HepG2 (cell line): ENCODE measurements around the gene PHTF2. TPM values are rescaled to one million over a fixed set of nuclear protein-coding genes. Genes with fewer than 3 reads are reported as not detected.

ENCODE experiments used
- ATAC-seq: fragments of 200-7000 bp; cut with Tn5 transposase; 3 replicates; pipeline ENCODE4 v1.9.1; 2020; ENCODE audit warnings: mild to moderate bottlenecking, moderate library complexity
- BruUV-seq: library from RNA; stranded (reverse); fragments of 400-500 nt; replicated peaks from 2 replicates; lab custom pipeline; 2021; lab: Mats Ljungman, UMichigan
- CTCF ChIA-PET: fragments of 300-600 bp; formaldehyde crosslinking; extraction: SDS; loops from one replicate; lab custom pipeline; 2021; ENCODE audit warnings: low total read pairs, inconsistent platforms, low intra/inter-chr PET ratio; lab: Yijun Ruan, JAX
- POLR2A ChIA-PET: fragments of 350-600 bp; sonication (Branson Sonifier 250); formaldehyde crosslinking; loops from one replicate; lab custom pipeline; 2020; ENCODE audit warnings: antibody characterized with exemption, inconsistent platforms; lab: Yijun Ruan, JAX
- DNase-seq: peaks from one replicate; pipeline ENCODE4 v3.0.0-alpha.2; 2015; ENCODE audit warnings: low spot score
- FAIRE-seq: peaks from 3 replicates; lab custom pipeline; 2011; peaks lifted over from hg19 to GRCh38; lab: Jason Lieb, UNC
- H2AFZ ChIP-seq: one replicate; pipeline ENCODE4 v1.6.1; 2011; ENCODE audit warnings: low read length, inconsistent platforms
- H3K27ac ChIP-seq: fragments of 300-600 bp; 3 replicates; pipeline ENCODE4 v1.8.0; 2011; ENCODE audit warnings: mixed run types, mild to moderate bottlenecking, mixed read lengths, low read length, inconsistent platforms; ENCODE audit not compliant: insufficient read depth; ENCODE audit errors: extremely low read length
- H3K27me3 ChIP-seq, 2 experiments: fragments of 200-600 bp in 1 of 2; 2 replicates in 1 of 2; 3 replicates in 1 of 2; pipeline versions ENCODE4 v1.6.0 to v1.8.0; 2011; ENCODE audit warnings: low read length in 2 of 2, mild to moderate bottlenecking in 2 of 2, moderate library complexity in 2 of 2, inconsistent platforms in 1 of 2; ENCODE audit not compliant: insufficient read depth in 2 of 2, control insufficient read depth in 1 of 2
- H3K36me3 ChIP-seq, 2 experiments: fragments of 200-600 bp in 1 of 2; replicated peaks in 1 of 2; 2 replicates in 1 of 2; 3 replicates in 1 of 2; pipeline versions ENCODE4 v1.5.1 to v1.8.0; 2011; ENCODE audit warnings: low read length in 2 of 2, inconsistent platforms in 1 of 2; ENCODE audit not compliant: insufficient read depth in 2 of 2, control insufficient read depth in 1 of 2
- H3K4me1 ChIP-seq: 2 replicates; pipeline ENCODE4 v1.5.1; 2012; ENCODE audit warnings: low read length, inconsistent platforms; ENCODE audit not compliant: insufficient read depth
- H3K4me2 ChIP-seq: 2 replicates; pipeline ENCODE4 v1.6.0; 2011; ENCODE audit warnings: low read depth, low read length, inconsistent platforms
- H3K4me3 ChIP-seq, 3 experiments: fragments of 200-600 bp in 1 of 3; sonication (generic), shearing (Covaris generic) in 1 of 3; replicated peaks in 1 of 3; 2 replicates each; pipeline ENCODE4 v1.5.1; 2011 to 2016; ENCODE audit warnings: low read length in 3 of 3, inconsistent platforms in 2 of 3, low read depth in 2 of 3, mild to moderate bottlenecking in 2 of 3, control low read depth in 1 of 3, mixed read lengths in 1 of 3; ENCODE audit not compliant: insufficient read depth in 1 of 3
- H3K79me2 ChIP-seq: one replicate; pipeline ENCODE4 v1.6.1; 2011; ENCODE audit warnings: low read length, inconsistent platforms; ENCODE audit not compliant: insufficient read depth
- H3K9ac ChIP-seq: 2 replicates; pipeline ENCODE4 v1.6.0; 2011; ENCODE audit warnings: mild to moderate bottlenecking, low read depth, low read length, inconsistent platforms; ENCODE audit not compliant: insufficient read depth
- H3K9me3 ChIP-seq: 2 replicates; pipeline ENCODE4 v1.5.1; 2012; ENCODE audit warnings: mild to moderate bottlenecking, low read length
- H4K20me1 ChIP-seq: 2 replicates; pipeline ENCODE4 v1.6.0; 2011; ENCODE audit warnings: inconsistent platforms, mild to moderate bottlenecking, low read length, moderate library complexity; ENCODE audit not compliant: insufficient read depth
- MAFK ChIP-seq, 2 experiments: IDR thresholded peaks in 1 of 2; conservative IDR thresholded peaks in 1 of 2; 2 replicates each; pipeline ENCODE4 v1.6.1; 2011; ENCODE audit warnings: improper control_type of control experiment in 2 of 2, low read length in 2 of 2
- U2AF1 ChIP-seq: fragments of 200-400 bp; formaldehyde crosslinking; optimal IDR thresholded peaks from 2 replicates; pipeline ENCODE3; 2017; ENCODE audit warnings: mild to moderate bottlenecking, low read depth, low read length
- ZNF335 ChIP-seq: sonication (generic); formaldehyde crosslinking; IDR thresholded peaks from 2 replicates; pipeline ENCODE4 v1.4.0; 2020; ENCODE audit warnings: missing genetic modification reagents
- ZNF644 ChIP-seq: IDR thresholded peaks from 2 replicates; pipeline ENCODE4 v1.6.1; 2016; ENCODE audit warnings: low read depth
- ZNF850 ChIP-seq: sonication (generic); formaldehyde crosslinking; conservative IDR thresholded peaks from 2 replicates; pipeline ENCODE4 v1.9.0; 2021; ENCODE audit warnings: mild to moderate bottlenecking, missing genetic modification reagents
- WGBS: methylation state at CpG from one replicate; pipeline ENCODE4 v1.1.6; 2017; ENCODE audit warnings: low lambda C conversion rate; 5-methylcytosine and 5-hydroxymethylcytosine counted together
- in situ Hi-C: cut with HindIII; loops from 2 replicates; pipeline ENCODE4 v1.10.0; 2017; ENCODE audit warnings: low pct_unique_long_range_greater_than_20kb; ENCODE audit not compliant: extremely low pct_ligation_motif_present
- intact Hi-C: fragments of 100-400 bp; cut with micrococcal nuclease; formaldehyde crosslinking; loops from one replicate; pipeline ENCODE4 v1.10.0; 2022; ENCODE audit not compliant: unreplicated experiment
- polyA plus RNA-seq, 8 experiments: library from polyadenylated mRNA; depleted of rRNA in 3 of 8; stranded (reverse) in 7 of 8; unstranded in 1 of 8; fragments of >200 nt; fragmentation: Illumina TruSeq in 4 of 8; extraction: Trizol in 4 of 8; gene quantifications; 2 replicates each; pipeline versions ENCODE4 v1.2.1 to v1.2.3, GENCODE V29; 2011 to 2016; ENCODE audit warnings: low read depth in 4 of 8, missing spikeins in 1 of 8, mixed read lengths in 1 of 8; ENCODE audit not compliant: insufficient read depth in 1 of 8
- total RNA-seq, 5 experiments: library from RNA; depleted of rRNA; stranded (reverse); fragments of >200 nt; fragmentation: Illumina TruSeq; extraction: Trizol; gene quantifications; 2 replicates each; pipeline ENCODE4 v1.2.3, GENCODE V29; 2016; ENCODE audit warnings: low read depth in 1 of 5
- TF ChIP-seq, protein P1 (sequence below): sonication (generic); formaldehyde crosslinking; IDR thresholded peaks from 2 replicates; pipeline ENCODE4 v1.4.0; 2020; ENCODE audit warnings: missing genetic modification reagents
- TF ChIP-seq, protein P2 (sequence below): sonication (generic); formaldehyde crosslinking; IDR thresholded peaks from 2 replicates; pipeline ENCODE4 v1.4.0; 2020; ENCODE audit warnings: missing genetic modification reagents, borderline replicate concordance
- TF ChIP-seq, protein P3 (sequence below): sonication (generic); formaldehyde crosslinking; IDR thresholded peaks from 2 replicates; pipeline ENCODE4 v1.5.0; 2020; ENCODE audit warnings: mild to moderate bottlenecking, missing genetic modification reagents

PHTF2 gene
- total and polyA plus RNA-seq, 2 of the 13 experiments (the other 11 are each of a cell fraction or from before 2014, with no cell fraction given), result 7.4 to 10.2 TPM

DNA sequence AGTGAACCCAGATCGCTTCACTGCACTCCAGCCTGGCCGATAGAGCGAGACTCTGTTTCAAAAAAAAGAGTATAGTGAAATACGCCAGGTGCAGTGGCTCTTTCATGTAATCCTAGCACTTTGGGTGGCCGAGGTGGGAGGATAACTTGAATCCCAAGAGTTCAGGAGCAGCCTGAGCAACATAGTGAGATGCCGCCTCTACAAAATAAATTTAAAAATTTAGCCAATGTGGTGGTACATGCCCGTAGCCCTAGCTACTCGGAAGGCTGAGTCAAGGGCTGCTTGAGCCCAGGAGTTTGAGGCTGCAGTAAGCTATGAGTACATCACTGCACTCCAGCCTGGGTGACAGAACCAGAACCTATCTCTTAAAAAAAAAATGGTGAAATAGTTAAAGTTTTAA is 28.3 kb upstream of the PHTF2 start:
- peaks cover 21% of the 10 kb centered on the region for H3K4me1 ChIP-seq
- no peak overlapping the region for H3K4me3 ChIP-seq
- no peak overlapping the region for H3K9ac ChIP-seq
- no peak for FAIRE-seq
- POLR2A ChIA-PET, result no interaction called here
- no peaks in the 10 kb centered on the region for H4K20me1 ChIP-seq
- in situ Hi-C loops, result no loop called here
- H2AFZ ChIP-seq, result no peak overlapping the region
- no peak overlapping the region for H3K4me2 ChIP-seq
- peaks cover 4% of the 10 kb centered on the region for H3K79me2 ChIP-seq
- DNase-seq, result no peak
- intact Hi-C loops, result no loop called here
- 85% methylated on average over 8 of the region's 8 CpGs for WGBS
- no peak for ATAC-seq
- peaks cover 5 to 33% of the 10 kb centered on the region in 2 experiments for H3K36me3 ChIP-seq
- H3K9me3 ChIP-seq, result no peaks in the 10 kb centered on the region
- H3K27me3 ChIP-seq, result no peaks in the 10 kb centered on the region
- BruUV-seq, result no TSS peak
- CTCF ChIA-PET, result no interaction called here
- H3K27ac ChIP-seq, result no peak overlapping the region
- TF ChIP-seq ZNF644 (CRISPR knock-in tag) (no peak), ZNF850 (no peak), ZNF335 (CRISPR knock-in tag) (no peak), MAFK (conservative IDR thresholded peaks at IDR 0.05 in 1 of 2, IDR thresholded peaks at IDR 0.05 in 1 of 2; ENCODE audit: low read length in 2 of 2) (no peak), U2AF1 (no peak)
- TF ChIP-seq, protein P1, sequence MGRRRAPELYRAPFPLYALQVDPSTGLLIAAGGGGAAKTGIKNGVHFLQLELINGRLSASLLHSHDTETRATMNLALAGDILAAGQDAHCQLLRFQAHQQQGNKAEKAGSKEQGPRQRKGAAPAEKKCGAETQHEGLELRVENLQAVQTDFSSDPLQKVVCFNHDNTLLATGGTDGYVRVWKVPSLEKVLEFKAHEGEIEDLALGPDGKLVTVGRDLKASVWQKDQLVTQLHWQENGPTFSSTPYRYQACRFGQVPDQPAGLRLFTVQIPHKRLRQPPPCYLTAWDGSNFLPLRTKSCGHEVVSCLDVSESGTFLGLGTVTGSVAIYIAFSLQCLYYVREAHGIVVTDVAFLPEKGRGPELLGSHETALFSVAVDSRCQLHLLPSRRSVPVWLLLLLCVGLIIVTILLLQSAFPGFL (CRISPR knock-in tag), result no peak
- TF ChIP-seq, protein P2, sequence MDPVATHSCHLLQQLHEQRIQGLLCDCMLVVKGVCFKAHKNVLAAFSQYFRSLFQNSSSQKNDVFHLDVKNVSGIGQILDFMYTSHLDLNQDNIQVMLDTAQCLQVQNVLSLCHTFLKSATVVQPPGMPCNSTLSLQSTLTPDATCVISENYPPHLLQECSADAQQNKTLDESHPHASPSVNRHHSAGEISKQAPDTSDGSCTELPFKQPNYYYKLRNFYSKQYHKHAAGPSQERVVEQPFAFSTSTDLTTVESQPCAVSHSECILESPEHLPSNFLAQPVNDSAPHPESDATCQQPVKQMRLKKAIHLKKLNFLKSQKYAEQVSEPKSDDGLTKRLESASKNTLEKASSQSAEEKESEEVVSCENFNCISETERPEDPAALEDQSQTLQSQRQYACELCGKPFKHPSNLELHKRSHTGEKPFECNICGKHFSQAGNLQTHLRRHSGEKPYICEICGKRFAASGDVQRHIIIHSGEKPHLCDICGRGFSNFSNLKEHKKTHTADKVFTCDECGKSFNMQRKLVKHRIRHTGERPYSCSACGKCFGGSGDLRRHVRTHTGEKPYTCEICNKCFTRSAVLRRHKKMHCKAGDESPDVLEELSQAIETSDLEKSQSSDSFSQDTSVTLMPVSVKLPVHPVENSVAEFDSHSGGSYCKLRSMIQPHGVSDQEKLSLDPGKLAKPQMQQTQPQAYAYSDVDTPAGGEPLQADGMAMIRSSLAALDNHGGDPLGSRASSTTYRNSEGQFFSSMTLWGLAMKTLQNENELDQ (CRISPR knock-in tag), result no peak
- TF ChIP-seq, protein P3, sequence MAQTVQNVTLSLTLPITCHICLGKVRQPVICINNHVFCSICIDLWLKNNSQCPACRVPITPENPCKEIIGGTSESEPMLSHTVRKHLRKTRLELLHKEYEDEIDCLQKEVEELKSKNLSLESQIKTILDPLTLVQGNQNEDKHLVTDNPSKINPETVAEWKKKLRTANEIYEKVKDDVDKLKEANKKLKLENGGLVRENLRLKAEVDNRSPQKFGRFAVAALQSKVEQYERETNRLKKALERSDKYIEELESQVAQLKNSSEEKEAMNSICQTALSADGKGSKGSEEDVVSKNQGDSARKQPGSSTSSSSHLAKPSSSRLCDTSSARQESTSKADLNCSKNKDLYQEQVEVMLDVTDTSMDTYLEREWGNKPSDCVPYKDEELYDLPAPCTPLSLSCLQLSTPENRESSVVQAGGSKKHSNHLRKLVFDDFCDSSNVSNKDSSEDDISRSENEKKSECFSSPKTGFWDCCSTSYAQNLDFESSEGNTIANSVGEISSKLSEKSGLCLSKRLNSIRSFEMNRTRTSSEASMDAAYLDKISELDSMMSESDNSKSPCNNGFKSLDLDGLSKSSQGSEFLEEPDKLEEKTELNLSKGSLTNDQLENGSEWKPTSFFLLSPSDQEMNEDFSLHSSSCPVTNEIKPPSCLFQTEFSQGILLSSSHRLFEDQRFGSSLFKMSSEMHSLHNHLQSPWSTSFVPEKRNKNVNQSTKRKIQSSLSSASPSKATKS (CRISPR knock-in tag), result no peak
